HepG2 (cell line): ENCODE data around the gene UCN. TPM values are rescaled to one million over a fixed set of nuclear protein-coding genes. Genes with fewer than 3 reads are reported as not detected.

ENCODE experiments used
- ASH2L ChIP-seq: fragments of 300-600, 200-600 bp; sonication (generic); IDR thresholded peaks from 2 replicates; pipeline ENCODE4 v1.7.0; 2017; ENCODE audit warnings: low read depth, mild to moderate bottlenecking, moderate library complexity, mixed read lengths, low read length; ENCODE audit not compliant: insufficient read length
- ATF7 ChIP-seq, 2 experiments: fragments of 450-650 bp in 1 of 2; sonication (generic) in 1 of 2; formaldehyde crosslinking in 1 of 2; IDR thresholded peaks; 2 replicates each; pipeline versions ENCODE4 v1.4.0 to v1.6.1; 2016 to 2020; ENCODE audit warnings: antibody characterized with exemption in 1 of 2, mild to moderate bottlenecking in 1 of 2, missing genetic modification reagents in 1 of 2
- CBX1 ChIP-seq: IDR thresholded peaks from one replicate; pipeline ENCODE4 v1.6.1; 2016; ENCODE audit warnings: antibody characterized with exemption, low read depth
- EP300 ChIP-seq, 3 experiments: sonication (generic) in 1 of 3; formaldehyde crosslinking in 1 of 3; IDR thresholded peaks; 2 replicates each; pipeline versions ENCODE4 v1.5.1 to v1.6.1; 2011 to 2020; ENCODE audit warnings: low read depth in 2 of 3, low read length in 2 of 3, borderline replicate concordance in 1 of 3, improper control_type of control experiment in 1 of 3, mild to moderate bottlenecking in 1 of 3, missing genetic modification reagents in 1 of 3, moderate library complexity in 1 of 3
- HDAC6 ChIP-seq: fragments of 200-600 bp; sonication (generic); IDR thresholded peaks from 2 replicates; pipeline ENCODE4 v1.7.0; 2017; ENCODE audit warnings: mild to moderate bottlenecking, antibody characterized with exemption, low read length, low read depth
- HOXA3 ChIP-seq: sonication (generic); formaldehyde crosslinking; IDR thresholded peaks from 2 replicates; pipeline ENCODE4 v1.5.0; 2020; ENCODE audit warnings: missing genetic modification reagents
- HOXA5 ChIP-seq: sonication (generic); formaldehyde crosslinking; IDR thresholded peaks from 2 replicates; pipeline ENCODE4 v1.4.0; 2020; ENCODE audit warnings: missing genetic modification reagents
- JDP2 ChIP-seq: sonication (generic); formaldehyde crosslinking; IDR thresholded peaks from 2 replicates; pipeline ENCODE4 v1.8.1; 2022; ENCODE audit warnings: missing genetic modification reagents, borderline replicate concordance
- MEF2D ChIP-seq: sonication (generic); formaldehyde crosslinking; IDR thresholded peaks from 2 replicates; pipeline ENCODE4 v1.5.1; 2020; ENCODE audit warnings: mild to moderate bottlenecking, missing genetic modification reagents
- NR2C2 ChIP-seq: sonication (generic); formaldehyde crosslinking; IDR thresholded peaks from 2 replicates; pipeline ENCODE4 v1.4.0; 2020; ENCODE audit warnings: missing genetic modification reagents, mild to moderate bottlenecking, moderate library complexity, borderline replicate concordance
- PLRG1 ChIP-seq: fragments of 450-650 bp; conservative IDR thresholded peaks from 2 replicates; pipeline ENCODE4 v1.6.1; 2016
- RFX1 ChIP-seq: fragments of 450-650 bp; IDR thresholded peaks from 2 replicates; pipeline ENCODE4 v1.6.1; 2017
- SALL1 ChIP-seq: sonication (generic); formaldehyde crosslinking; IDR thresholded peaks from 2 replicates; pipeline ENCODE4 v1.8.0; 2022; ENCODE audit warnings: mild to moderate bottlenecking, missing genetic modification reagents
- SCMH1 ChIP-seq: sonication (generic); formaldehyde crosslinking; IDR thresholded peaks from 2 replicates; pipeline ENCODE4 v1.9.0; 2021; ENCODE audit warnings: missing genetic modification reagents, mild to moderate bottlenecking, borderline replicate concordance
- SP2 ChIP-seq: sonication (generic); formaldehyde crosslinking; IDR thresholded peaks from 2 replicates; pipeline ENCODE4 v1.5.1; 2020; ENCODE audit warnings: mild to moderate bottlenecking, missing genetic modification reagents
- THYN1 ChIP-seq: sonication (generic); formaldehyde crosslinking; IDR thresholded peaks from 2 replicates; pipeline ENCODE4 v1.8.1; 2023; ENCODE audit warnings: low read depth, mild to moderate bottlenecking, moderate library complexity, missing genetic modification reagents, borderline replicate concordance
- U2AF1 ChIP-seq: fragments of 200-400 bp; formaldehyde crosslinking; optimal IDR thresholded peaks from 2 replicates; pipeline ENCODE3; 2017; ENCODE audit warnings: mild to moderate bottlenecking, low read depth, low read length
- ZBTB20 ChIP-seq: sonication (generic); formaldehyde crosslinking; IDR thresholded peaks from 2 replicates; pipeline ENCODE4 v1.8.1; 2023; ENCODE audit warnings: missing genetic modification reagents, low read depth, mild to moderate bottlenecking, borderline replicate concordance
- ZBTB7A ChIP-seq: sonication (generic); formaldehyde crosslinking; IDR thresholded peaks from 2 replicates; pipeline ENCODE4 v1.8.0; 2022; ENCODE audit warnings: mild to moderate bottlenecking, missing genetic modification reagents
- ZFP82 ChIP-seq: sonication (generic); formaldehyde crosslinking; IDR thresholded peaks from 2 replicates; pipeline ENCODE4 v1.5.1; 2020; ENCODE audit warnings: mild to moderate bottlenecking, missing genetic modification reagents, borderline replicate concordance
- ZFX ChIP-seq: sonication (generic); formaldehyde crosslinking; IDR thresholded peaks from 2 replicates; pipeline ENCODE4 v1.4.0; 2020; ENCODE audit warnings: mild to moderate bottlenecking, low read depth, missing genetic modification reagents, moderate library complexity
- ZNF136 ChIP-seq: sonication (generic); formaldehyde crosslinking; IDR thresholded peaks from 2 replicates; pipeline ENCODE4 v1.8.1; 2022; ENCODE audit warnings: low read depth, mild to moderate bottlenecking, moderate library complexity, missing genetic modification reagents
- ZNF180 ChIP-seq: sonication (generic); formaldehyde crosslinking; IDR thresholded peaks from 2 replicates; pipeline ENCODE4 v1.4.0; 2020; ENCODE audit warnings: low read depth, missing genetic modification reagents, borderline replicate concordance
- ZNF460 ChIP-seq: sonication (generic); formaldehyde crosslinking; IDR thresholded peaks from 2 replicates; pipeline ENCODE4 v1.5.1; 2020; ENCODE audit warnings: missing genetic modification reagents, mild to moderate bottlenecking, borderline replicate concordance
- ZNF468 ChIP-seq: sonication (generic); formaldehyde crosslinking; IDR thresholded peaks from 2 replicates; pipeline ENCODE4 v1.8.0; 2022; ENCODE audit warnings: mild to moderate bottlenecking, moderate library complexity, missing genetic modification reagents
- ZNF772 ChIP-seq: sonication (generic); formaldehyde crosslinking; IDR thresholded peaks from 2 replicates; pipeline ENCODE4 v1.5.0; 2020; ENCODE audit warnings: mild to moderate bottlenecking, missing genetic modification reagents
- polyA plus RNA-seq, 8 experiments: library from polyadenylated mRNA; depleted of rRNA in 3 of 8; stranded (reverse) in 7 of 8; unstranded in 1 of 8; fragments of >200 nt; fragmentation: Illumina TruSeq in 4 of 8; extraction: Trizol in 4 of 8; gene quantifications; 2 replicates each; pipeline versions ENCODE4 v1.2.1 to v1.2.3, GENCODE V29; 2011 to 2016; ENCODE audit warnings: low read depth in 4 of 8, missing spikeins in 1 of 8, mixed read lengths in 1 of 8; ENCODE audit not compliant: insufficient read depth in 1 of 8
- total RNA-seq, 5 experiments: library from RNA; depleted of rRNA; stranded (reverse); fragments of >200 nt; fragmentation: Illumina TruSeq; extraction: Trizol; gene quantifications; 2 replicates each; pipeline ENCODE4 v1.2.3, GENCODE V29; 2016; ENCODE audit warnings: low read depth in 1 of 5
- TF ChIP-seq, protein P1 (sequence below): IDR thresholded peaks from 2 replicates; pipeline ENCODE4 v1.6.1; 2016
- TF ChIP-seq, protein P2 (sequence below): IDR thresholded peaks from 2 replicates; pipeline ENCODE4 v1.6.1; 2012; ENCODE audit warnings: low read depth, low read length, improper control_type of control experiment

UCN gene
- total and polyA plus RNA-seq, 2 of the 13 experiments (the other 11 are each of a cell fraction or from before 2014, with no cell fraction given), result 1.2 to 2.3 TPM

DNA sequence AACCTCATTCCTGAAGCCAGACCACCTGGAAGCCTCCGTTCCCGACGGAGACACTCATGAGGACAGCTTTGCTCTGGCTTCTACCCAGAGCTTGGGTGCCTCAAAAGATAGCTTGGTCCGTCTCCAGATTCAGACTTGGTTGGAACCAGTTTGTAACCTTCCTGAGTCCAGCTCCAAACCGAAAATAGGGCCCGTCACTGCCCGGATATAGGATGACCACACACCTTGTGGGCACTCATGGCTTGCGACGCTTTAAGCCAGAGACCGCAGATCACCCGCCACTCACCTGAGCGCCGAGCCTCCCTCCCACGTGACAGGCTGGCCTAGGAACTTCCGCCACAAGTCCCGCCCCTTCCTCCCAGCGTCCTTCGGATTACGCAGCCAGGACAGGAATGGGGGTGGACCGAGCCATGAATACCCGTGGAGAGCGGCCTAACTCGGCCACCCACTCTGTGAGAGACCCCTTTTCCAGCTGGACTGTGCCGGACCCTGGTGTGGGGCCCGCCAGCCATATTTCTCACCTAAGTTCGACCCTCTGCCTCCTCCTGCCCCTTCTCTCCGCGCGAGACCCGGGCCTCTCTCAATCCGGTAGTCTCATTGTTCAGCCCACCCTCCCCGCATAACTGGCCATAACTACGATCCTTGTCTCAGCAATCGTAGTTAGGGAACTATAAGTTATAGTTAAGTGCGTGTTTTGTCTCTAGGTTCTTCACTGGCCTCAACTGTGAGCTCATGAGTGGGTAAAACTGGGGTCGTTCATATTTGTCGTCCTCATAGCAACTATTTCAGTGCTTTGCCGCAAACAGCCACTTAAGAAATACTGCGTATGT lies 14.7 kb upstream of the UCN start, which contains the start of gene MPV17 (continued):
- TF ChIP-seq ZNF180 (CRISPR knock-in tag), result peak; percentile 86; the same call in 1 of the 2 replicates
- peak; percentile 45; the same call in 1 of the 2 replicates for TF ChIP-seq ZNF772 (CRISPR knock-in tag)
- peak; percentile 92; the same call in 1 of the 2 replicates for TF ChIP-seq THYN1 (CRISPR knock-in tag)
- TF ChIP-seq U2AF1, result peak; percentile 75
- TF ChIP-seq NR2C2 (CRISPR knock-in tag), result peak; percentile 37; the same call in 1 of the 2 replicates
- no peak for TF ChIP-seq ATF7 (IDR thresholded peaks at IDR 0.05)
- peak; percentile 83; the same call in 1 of the 2 replicates for TF ChIP-seq ATF7 (CRISPR knock-in tag; IDR thresholded peaks at IDR 0.05)
- no peak for TF ChIP-seq SCMH1
- peak; percentile 95 for TF ChIP-seq ASH2L
- TF ChIP-seq ZBTB20, result no peak; the same call in 1 of the 2 replicates
- TF ChIP-seq EP300 (IDR thresholded peaks at IDR 0.05; ENCODE audit: low read depth in 2 of 2, low read length in 2 of 2), result 0 out of 4 replicates have a peak, but pooled peaks of 1 of the 2 experiments have one; percentile 45
- TF ChIP-seq EP300 (CRISPR knock-in tag; IDR thresholded peaks at IDR 0.05; ENCODE audit: borderline replicate concordance), result no peak
- TF ChIP-seq, protein P1, sequence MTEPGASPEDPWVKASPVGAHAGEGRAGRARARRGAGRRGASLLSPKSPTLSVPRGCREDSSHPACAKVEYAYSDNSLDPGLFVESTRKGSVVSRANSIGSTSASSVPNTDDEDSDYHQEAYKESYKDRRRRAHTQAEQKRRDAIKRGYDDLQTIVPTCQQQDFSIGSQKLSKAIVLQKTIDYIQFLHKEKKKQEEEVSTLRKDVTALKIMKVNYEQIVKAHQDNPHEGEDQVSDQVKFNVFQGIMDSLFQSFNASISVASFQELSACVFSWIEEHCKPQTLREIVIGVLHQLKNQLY (CRISPR knock-in tag), result peak; percentile 87; the same call in 1 of the 2 replicates
- peak; percentile 92 for TF ChIP-seq HOXA5 (CRISPR knock-in tag)
- TF ChIP-seq ZNF468, result peak; percentile 74; the same call in 1 of the 2 replicates
- TF ChIP-seq ZFX (CRISPR knock-in tag), result peak; percentile 98
- TF ChIP-seq PLRG1, result no peak
- 0 out of 2 replicates have a peak, but pooled peaks have one; percentile 77 for TF ChIP-seq ZNF136 (CRISPR knock-in tag)
- TF ChIP-seq CBX1, result peak; percentile 96
- TF ChIP-seq, protein P2, sequence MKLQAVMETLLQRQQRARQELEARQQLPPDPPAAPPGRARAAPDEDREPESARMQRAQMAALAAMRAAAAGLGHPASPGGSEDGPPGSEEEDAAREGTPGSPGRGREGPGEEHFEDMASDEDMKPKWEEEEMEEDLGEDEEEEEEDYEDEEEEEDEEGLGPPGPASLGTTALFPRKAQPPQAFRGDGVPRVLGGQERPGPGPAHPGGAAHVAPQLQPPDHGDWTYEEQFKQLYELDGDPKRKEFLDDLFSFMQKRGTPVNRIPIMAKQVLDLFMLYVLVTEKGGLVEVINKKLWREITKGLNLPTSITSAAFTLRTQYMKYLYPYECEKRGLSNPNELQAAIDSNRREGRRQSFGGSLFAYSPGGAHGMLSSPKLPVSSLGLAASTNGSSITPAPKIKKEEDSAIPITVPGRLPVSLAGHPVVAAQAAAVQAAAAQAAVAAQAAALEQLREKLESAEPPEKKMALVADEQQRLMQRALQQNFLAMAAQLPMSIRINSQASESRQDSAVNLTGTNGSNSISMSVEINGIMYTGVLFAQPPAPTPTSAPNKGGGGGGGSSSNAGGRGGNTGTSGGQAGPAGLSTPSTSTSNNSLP, result peak; percentile 44; the same call in 1 of the 2 replicates
- TF ChIP-seq HOXA3 (CRISPR knock-in tag), result peak; percentile 84
- peak; percentile 94 for TF ChIP-seq SALL1 (CRISPR knock-in tag)
- TF ChIP-seq HDAC6, result 0 out of 2 replicates have a peak, but pooled peaks have one; percentile 35
- TF ChIP-seq MEF2D (CRISPR knock-in tag), result peak; percentile 48; the same call in 1 of the 2 replicates
- TF ChIP-seq ZNF460 (CRISPR knock-in tag), result no peak
- TF ChIP-seq ZBTB7A (CRISPR knock-in tag), result no peak
- TF ChIP-seq ZFP82 (CRISPR knock-in tag), result peak; percentile 80; the same call in 1 of the 2 replicates
- no peak for TF ChIP-seq RFX1
- TF ChIP-seq SP2 (CRISPR knock-in tag), result peak; percentile 90
- no peak for TF ChIP-seq JDP2 (CRISPR knock-in tag)
